Activated T-helper 9 cell treated with anti-CD3 and anti-CD28 coated beads, Interleukin-2, amount 50 U/mL, for 16 hours (primary cell): Measurements from ENCODE around the gene KRT74.

ENCODE experiments used
- DNase-seq: peaks from one replicate; pipeline ENCODE4 v3.0.0-alpha.2; 2020; ENCODE audit warnings: low read depth

Gene KRT74

DNA sequence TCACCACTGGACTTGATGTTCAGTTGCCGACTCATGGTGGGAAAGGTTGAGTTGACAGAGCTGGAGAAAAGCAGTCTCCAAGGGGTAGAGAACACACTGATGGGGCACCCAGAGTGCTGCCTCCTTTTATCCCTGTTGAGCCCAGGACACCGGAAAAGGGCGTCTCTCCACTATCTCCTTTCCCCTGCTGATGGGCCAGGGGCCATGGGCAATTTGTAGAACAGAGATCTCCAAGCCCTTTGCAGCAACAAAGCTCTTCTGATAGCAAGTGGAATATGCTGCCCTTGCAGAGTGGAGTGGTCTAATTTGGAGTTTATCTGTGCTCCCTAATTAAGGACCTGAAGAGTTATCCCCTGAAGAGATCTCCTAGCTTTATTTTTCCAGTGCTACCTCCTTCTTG is at the start of gene KRT74:
Gene KRT74 (minus strand): TSS at position 101 of the 400 bp plus-strand sequence. CDS start 66 bp downstream, at position 35.
- DNase-seq = no peak

DNA sequence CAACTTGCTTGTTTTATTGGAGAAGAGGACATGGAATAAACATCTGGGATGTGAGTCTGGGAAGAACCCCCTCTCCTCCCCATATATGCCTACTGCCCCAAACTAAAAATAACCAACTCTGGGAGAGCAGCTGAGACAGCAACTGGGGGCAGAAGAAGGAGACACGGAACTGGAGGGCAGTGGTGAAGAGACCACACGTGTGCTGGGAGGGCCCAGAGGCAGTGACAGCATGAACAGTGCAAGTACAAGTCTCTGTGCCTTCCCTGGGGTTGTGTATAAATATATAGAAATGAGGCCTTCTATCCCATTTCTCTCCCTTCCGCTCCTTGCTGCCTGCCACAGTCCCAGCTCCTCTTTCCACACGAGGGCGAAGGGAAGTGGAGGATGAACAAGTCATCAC is 48.7 kb upstream of the KRT74 start:
- DNase-seq = no peak

- DNase-seq = no peak
Measured at GRCh38 chr12:52618866-52619265, 45.2 kb upstream of the KRT74 start.

- no peak for DNase-seq
Measured at GRCh38 chr12:52618216-52618615, 44.6 kb upstream of the KRT74 start, which contains the start of gene KRT73. TSS of gene KRT73 (minus strand) at chr12:52618559. CDS start at chr12:52618524, 35 bp downstream.

DNA sequence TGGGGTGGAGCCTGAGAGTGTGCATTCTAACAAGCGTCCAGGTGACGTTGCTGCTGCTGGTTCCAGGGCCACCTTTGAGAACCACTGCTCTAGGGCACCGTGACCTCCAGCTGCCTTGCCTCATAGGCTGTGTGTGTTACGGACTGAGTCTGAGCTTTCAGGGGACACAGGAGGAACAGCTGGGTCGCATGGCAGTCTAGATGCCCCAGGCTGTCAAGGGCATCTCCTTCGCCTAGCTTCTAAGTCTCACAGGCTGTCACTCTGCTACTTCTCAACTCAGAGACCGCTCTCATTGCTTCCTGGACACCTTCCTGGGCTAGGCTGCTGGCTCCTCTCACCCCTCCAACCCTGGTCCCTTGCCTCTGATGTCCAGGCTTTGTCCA is 43.8 kb upstream of the KRT74 start:
- no peak for DNase-seq

- DNase-seq = no peak
Measured at GRCh38 chr12:52616680-52617402, 43.2 kb upstream of the KRT74 start.

DNA sequence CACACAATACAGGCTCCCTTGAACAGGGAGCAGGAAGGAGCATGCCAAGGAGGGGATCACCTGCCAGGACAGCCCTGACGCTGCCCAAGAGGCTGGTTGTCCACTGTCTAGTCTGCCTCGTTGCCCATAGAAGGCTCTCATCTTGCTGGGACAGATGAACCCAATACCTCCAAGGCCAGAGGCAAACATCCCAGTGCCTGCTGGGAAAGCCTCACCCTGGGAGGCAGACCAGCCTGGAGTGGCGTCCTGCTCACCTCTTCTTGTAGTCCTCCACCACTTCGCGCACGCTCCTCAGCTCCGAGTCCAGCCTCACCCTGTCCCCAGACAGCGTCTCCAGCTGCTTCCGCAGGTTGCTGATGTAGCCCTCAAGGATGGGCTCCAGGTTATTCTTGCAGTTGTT is 42.3 kb upstream of the KRT74 start:
- DNase-seq = no peak

DNA sequence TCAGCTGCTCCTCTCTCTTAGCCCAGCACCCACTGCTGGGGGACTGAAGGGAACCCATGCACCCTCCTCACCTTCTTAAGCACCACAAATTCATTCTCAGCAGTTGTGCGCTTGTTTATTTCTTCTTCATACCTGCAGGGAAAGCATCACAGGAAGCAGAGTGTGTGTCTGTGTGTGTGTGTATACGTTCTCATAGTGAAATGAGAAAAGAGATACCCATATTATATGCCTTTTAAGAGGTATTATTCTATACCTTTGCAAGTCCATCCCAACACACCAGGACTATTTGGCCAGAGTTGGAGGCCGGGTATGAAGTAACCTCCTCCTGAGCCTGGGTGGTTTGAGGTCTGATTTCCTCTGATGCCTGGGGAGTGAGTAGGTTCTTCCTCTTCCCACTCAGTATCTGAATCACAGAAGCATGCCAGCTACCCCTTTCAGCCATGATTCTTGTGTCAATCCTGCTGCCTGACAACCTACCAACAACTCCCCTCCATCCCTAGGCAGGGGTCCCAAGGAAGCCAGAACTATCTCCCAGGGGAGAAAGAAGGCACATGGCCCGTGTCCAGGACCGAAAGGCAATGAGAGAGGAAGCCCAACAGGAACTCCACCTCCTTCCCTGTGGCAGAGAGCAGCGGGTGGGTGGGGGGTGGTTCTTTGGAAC is 41.7 kb upstream of the KRT74 start:
- DNase-seq = no peak

GRCh38 chr12:52614381-52615207 is 41.0 kb upstream of the KRT74 start:
- DNase-seq = no peak

- no peak for DNase-seq
Measured at GRCh38 chr12:52613384-52614030, 39.9 kb upstream of the KRT74 start.

GRCh38 chr12:52612431-52613383 is 39.1 kb upstream of the KRT74 start:
- DNase-seq = no peak

- no peak for DNase-seq
Measured at GRCh38 chr12:52611080-52611468, 37.4 kb upstream of the KRT74 start.

DNA sequence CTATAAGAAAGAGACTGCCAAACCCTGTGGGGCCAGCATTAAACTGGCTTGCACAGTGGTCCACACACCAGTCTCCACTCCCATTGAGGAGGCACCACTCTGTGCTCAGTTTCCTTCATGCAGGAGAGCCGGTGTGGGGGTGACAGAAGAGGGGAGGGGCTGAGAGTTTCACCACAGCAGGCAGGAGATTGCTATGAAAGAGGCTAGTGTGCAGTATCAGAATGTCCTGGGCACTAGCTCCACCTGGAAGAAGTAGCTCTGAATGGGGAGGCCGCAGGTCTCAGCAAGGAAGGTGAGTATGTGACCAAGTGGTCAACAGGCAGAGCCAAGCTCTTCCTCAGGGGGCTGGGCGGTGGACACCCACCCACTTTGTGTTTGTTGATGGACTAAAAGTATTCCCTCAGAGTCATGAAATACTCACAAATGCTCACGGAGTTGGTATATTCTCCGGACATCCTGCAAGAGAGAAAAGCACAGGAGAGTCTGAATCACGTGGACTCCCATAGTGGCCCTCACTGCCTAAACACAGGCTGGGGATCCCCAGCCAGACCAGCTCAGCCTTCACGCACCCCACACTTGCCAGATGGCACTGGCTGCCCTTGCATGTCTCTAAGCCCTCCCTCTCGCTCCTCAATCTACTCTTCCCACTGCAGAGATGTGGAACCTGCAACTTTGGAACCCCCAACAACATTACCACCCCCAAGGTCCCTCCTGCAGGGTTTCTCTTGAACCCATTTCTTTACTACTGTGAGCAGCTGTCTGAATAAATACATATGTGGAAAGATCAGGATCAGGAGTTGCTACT is 35.4 kb upstream of the KRT74 start:
- no peak for DNase-seq

DNA sequence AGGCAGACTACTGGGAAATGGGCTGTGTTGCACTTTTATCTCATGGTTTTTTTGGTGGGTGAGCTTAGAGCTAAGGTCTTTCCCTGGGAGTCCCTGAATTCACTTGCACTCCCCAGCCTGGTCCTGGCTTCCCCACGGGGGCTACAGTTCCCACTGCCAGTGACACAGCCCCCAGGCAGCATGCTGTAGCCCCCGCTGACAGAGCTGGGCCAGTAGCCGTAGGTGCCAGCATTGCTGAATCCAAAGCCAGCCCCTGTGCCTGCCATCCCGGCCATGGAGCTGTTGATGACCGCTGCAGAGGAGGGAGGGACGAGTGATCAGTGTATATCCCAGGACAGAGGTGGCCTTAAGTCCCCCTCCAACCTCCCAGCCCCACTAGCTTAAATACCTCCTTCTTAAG is 34.5 kb upstream of the KRT74 start:
- no peak for DNase-seq

GRCh38 chr12:52607314-52607713 is 33.7 kb upstream of the KRT74 start:
- DNase-seq = no peak

- no peak for DNase-seq
Measured at GRCh38 chr12:52606581-52607218, 33.1 kb upstream of the KRT74 start.

GRCh38 chr12:52606096-52606495 is 32.5 kb upstream of the KRT74 start:
- no peak for DNase-seq

- no peak for DNase-seq
Measured at GRCh38 chr12:52605542-52605941, 31.9 kb upstream of the KRT74 start.

DNA sequence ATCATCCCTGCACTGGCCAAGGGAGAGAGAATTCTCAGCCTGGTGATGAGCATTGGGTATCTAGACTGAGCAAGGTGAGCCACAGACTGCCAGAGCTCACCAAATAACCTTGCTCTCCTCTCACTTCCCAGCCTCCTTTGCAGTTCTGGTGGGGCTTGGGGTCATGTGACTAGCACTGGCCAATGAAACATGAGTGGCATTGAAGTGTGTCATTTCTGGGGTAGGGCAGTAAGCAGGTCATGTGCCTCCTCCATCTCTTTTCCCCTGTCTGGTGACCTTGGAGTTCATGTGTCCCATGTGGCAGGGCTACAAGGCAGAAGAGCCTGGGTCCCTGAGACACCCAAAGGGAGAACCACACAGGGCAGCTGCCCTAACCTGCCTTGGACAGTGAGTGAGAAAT is 31.2 kb upstream of the KRT74 start:
- DNase-seq = no peak

GRCh38 chr12:52603314-52603713 is 29.7 kb upstream of the KRT74 start:
- no peak for DNase-seq
